ENCODE measurements around the gene KNG1. TPM values are rescaled to one million over a fixed set of nuclear protein-coding genes. Genes with fewer than 3 reads are reported as not detected.
"Not testable (repeated sequence)": the region's sequence is repeated elsewhere in the genome, so short reads cannot be mapped to it uniquely, and the experiment has no call there.

Gene KNG1
- not detected in 2 replicates for total RNA-seq (2014; rRNA removed; shearing (Covaris generic))

DNA sequence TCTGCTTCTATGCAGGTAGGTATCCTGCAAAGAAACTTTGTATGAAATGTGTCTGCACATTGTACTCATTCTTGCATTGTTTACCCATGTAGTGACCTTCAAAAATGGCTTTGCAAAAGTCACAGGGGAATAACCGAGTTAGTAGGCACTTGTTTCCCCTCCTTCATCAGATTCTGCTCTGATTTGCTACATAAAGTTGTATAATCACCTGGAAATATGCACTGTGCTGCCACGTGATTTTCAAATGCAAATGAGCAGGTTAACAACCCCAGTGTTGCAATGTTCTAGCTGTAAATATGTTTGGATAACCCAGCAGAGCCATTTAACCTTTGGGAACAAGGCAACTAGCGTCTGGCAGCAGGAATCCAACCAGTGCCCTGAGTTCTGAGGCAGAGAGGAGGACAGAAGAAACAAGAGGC, at the start of gene KNG1:
Gene KNG1 (plus strand): TSS at position 321 of the 419 bp plus-strand sequence. CDS start 184 bp downstream, outside the sequence.
- in situ Hi-C loops (cut with HindIII; ENCODE audit: low sequenced_read_pairs), result no loop called here

DNA sequence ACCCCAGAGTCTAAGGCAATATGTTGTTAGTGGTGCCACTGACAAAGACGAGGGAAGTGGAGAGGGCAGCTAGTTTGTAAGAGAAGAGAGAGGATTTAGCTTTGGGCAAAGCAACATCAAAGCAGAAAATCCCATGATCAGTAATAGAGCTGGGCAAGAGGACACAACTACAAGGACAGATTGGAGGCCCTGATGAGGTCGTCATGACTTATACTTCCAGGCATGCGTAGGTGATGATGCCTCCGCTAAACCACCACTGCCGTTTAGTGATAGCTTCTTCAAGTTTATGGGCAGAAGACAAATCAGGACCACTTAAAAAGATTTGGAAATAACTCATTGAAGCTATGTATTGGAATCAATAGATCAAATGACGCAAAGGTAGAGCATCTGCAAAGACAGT, 48.7 kb upstream of the KNG1 start:
- in situ Hi-C loops (cut with HindIII; ENCODE audit: low sequenced_read_pairs), result no loop called here
- no peak for DNase-seq (ENCODE audit: low spot score)

More for the DNA sequence above, at the start of gene KNG1:
- DNase-seq (ENCODE audit: low spot score), result no peak

- in situ Hi-C loops (cut with HindIII; ENCODE audit: low sequenced_read_pairs), result no loop called here
- no peak for DNase-seq (ENCODE audit: low spot score)
Measured at GRCh38 chr3:186669378-186670084, 47.6 kb upstream of the KNG1 start.

DNA sequence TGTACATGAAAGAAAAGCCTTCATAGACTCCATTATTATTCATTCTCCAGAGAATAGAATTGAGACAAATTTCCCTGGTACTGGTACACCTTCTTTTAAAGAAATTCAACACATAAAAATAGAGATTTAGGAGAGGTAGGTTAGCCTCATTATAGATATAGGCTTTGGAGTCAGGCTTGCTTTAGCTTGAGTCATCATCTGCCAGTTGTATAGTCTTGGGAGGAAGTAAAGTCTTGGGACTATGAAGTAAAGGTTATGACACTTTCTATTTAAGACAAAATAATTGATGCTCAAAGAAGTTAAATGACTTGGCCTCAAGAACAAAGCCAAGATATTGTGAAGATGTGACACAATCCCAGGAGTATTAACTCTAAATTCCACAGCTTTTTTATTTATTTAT, 47.0 kb upstream of the KNG1 start:
- no peak for DNase-seq (ENCODE audit: low spot score)
- in situ Hi-C loops (cut with HindIII; ENCODE audit: low sequenced_read_pairs), result no loop called here

GRCh38 chr3:186671051-186671450, 46.1 kb upstream of the KNG1 start:
- in situ Hi-C loops (cut with HindIII; ENCODE audit: low sequenced_read_pairs), result no loop called here
- no peak for DNase-seq (ENCODE audit: low spot score)

- in situ Hi-C loops (cut with HindIII; ENCODE audit: low sequenced_read_pairs), result no loop called here
- DNase-seq (ENCODE audit: low spot score), result no peak
Measured at GRCh38 chr3:186678604-186679003, 38.6 kb upstream of the KNG1 start.

DNA sequence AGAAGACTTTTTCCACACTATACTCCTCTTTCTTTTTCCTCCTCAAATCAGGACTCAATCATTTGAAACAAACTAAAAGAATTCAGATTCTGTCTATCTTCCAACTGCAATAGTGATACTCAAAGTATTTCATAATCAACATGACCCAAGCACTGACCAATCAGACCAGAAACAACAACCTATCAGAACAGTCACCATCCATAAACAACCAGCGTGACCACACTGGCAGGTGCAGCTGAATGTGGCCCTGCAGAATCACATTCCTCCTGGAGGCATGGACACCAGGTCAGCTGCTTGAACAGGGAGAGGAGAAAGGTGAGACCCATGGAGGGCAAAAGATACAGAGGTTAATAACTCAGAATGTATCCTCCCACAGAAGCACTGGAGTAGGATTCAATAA, 38.0 kb upstream of the KNG1 start:
- DNase-seq (ENCODE audit: low spot score), result no peak

DNA sequence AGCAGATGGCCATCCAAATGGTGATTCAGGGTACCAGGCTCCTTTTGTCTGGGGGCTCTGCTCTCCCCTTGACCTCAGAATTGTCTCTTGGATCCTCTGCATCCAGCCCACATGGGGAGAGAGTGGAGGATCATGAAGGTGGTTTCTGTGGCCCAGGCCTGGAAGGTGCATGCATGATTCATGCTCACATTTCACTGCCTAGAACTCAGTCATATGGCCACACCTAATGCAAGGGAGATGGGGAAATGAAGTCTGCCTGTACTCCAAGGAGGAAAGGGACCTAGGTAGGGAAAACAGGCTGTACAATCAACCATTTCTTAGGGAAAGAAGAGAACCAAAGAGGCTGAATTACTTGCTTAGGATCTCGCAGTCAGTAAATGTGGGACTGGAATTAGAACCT, 36.3 kb upstream of the KNG1 start:
- in situ Hi-C loops (cut with HindIII; ENCODE audit: low sequenced_read_pairs), result no loop called here
- DNase-seq (ENCODE audit: low spot score), result no peak

More for the DNA sequence above, 38.0 kb upstream of the KNG1 start:
- in situ Hi-C loops (cut with HindIII; ENCODE audit: low sequenced_read_pairs), result no loop called here

DNA sequence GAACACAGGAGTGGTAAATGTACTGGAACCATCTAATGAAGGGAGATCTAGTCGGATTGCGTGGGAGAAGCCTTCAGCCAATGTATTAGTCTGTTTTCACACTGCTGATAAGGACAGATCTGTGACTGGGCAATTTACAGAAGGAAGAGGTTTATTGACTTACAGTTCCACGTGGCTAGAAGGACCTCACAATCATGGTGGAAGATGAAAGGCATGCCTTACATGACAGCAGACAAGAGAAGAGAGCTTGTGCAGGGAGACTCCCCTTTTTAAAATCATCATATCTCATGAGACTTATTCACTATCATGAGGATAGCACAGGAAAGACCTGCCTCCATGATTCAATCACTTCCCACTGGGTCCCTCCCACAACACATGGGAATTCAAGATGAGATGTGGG, 34.3 kb upstream of the KNG1 start:
- in situ Hi-C loops (cut with HindIII; ENCODE audit: low sequenced_read_pairs), result no loop called here
- no peak for DNase-seq (ENCODE audit: low spot score)

- no peak for DNase-seq (ENCODE audit: low spot score)
- in situ Hi-C loops (cut with HindIII; ENCODE audit: low sequenced_read_pairs), result no loop called here
Measured at GRCh38 chr3:186683979-186684378, 33.2 kb upstream of the KNG1 start.

- DNase-seq (ENCODE audit: low spot score); in situ Hi-C loops (cut with HindIII; ENCODE audit: low sequenced_read_pairs): not testable (repeated sequence)
Measured at GRCh38 chr3:186686475-186686874, 30.7 kb upstream of the KNG1 start.

- in situ Hi-C loops (cut with HindIII; ENCODE audit: low sequenced_read_pairs), result no loop called here
- DNase-seq (ENCODE audit: low spot score), result no peak
Measured at GRCh38 chr3:186687120-186687651, 30.0 kb upstream of the KNG1 start.

DNA sequence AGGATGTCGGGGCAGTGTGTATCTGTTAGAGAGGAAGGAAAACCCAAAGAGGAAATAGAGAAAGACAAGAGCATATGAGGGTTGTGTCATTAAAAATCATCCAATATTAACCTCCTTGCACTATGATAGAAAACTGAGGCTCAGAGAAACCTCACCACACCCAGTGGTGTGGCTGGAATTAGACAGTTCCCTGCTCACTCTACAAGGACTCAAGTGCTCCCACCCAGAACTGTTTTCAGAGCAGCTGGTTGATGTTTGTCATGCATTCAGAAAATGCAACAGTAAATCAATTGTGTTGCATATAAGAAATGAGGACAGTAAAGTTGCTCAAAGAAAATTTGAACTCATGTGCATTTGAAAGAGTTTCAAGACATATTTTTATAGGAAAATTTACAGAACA, 26.9 kb upstream of the KNG1 start:
- DNase-seq (ENCODE audit: low spot score); in situ Hi-C loops (cut with HindIII; ENCODE audit: low sequenced_read_pairs): not testable (repeated sequence)

DNA sequence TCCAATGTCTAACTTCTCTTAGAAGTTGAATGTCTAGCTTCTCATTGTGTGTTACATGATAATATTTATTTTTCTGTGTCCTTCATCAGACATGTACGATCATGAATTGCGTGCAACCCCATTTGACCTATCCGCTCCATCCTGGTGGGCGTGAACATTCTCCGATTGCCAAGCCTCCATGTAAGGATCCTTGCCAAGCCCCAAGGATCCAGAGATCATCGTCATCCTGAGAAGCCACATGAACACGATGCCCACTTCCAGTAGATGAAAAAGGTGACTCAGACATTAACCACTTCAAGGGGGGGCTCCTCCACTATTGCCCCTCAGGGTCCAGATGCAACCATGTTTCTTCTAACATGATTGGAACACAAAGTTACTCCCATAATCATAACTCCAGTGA, 25.5 kb upstream of the KNG1 start:
- in situ Hi-C loops (cut with HindIII; ENCODE audit: low sequenced_read_pairs), result no loop called here
- no peak for DNase-seq (ENCODE audit: low spot score)

GRCh38 chr3:186693843-186694242, 23.3 kb upstream of the KNG1 start:
- in situ Hi-C loops (cut with HindIII; ENCODE audit: low sequenced_read_pairs), result no loop called here
- no peak for DNase-seq (ENCODE audit: low spot score)

- in situ Hi-C loops (cut with HindIII; ENCODE audit: low sequenced_read_pairs), result no loop called here
- DNase-seq (ENCODE audit: low spot score), result no peak
Measured at GRCh38 chr3:186694288-186695032, 22.7 kb upstream of the KNG1 start.

DNA sequence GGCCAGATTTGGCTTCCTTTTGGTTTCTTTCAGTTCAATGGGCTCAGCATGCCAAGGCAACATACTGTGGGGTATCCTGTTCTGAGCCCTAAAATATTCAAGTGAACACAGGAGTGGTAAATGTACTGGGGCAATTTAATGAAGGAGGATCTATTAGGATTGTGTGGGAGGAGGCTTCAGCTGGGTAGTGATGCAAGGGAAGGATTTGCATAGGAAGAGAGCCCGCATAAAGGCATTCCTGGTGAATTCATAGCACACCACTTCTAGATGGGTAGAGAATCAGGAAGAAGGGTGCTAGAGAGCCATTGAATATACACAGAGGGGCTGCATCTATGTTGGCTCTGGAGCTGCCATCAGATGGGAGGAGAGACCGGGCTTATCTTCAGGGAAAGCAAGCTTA, 20.6 kb upstream of the KNG1 start:
- in situ Hi-C loops (cut with HindIII; ENCODE audit: low sequenced_read_pairs), result no loop called here
- DNase-seq (ENCODE audit: low spot score), result no peak

GRCh38 chr3:186697510-186697909, 19.6 kb upstream of the KNG1 start:
- in situ Hi-C loops (cut with HindIII; ENCODE audit: low sequenced_read_pairs), result no loop called here
- DNase-seq (ENCODE audit: low spot score), result no peak

DNA sequence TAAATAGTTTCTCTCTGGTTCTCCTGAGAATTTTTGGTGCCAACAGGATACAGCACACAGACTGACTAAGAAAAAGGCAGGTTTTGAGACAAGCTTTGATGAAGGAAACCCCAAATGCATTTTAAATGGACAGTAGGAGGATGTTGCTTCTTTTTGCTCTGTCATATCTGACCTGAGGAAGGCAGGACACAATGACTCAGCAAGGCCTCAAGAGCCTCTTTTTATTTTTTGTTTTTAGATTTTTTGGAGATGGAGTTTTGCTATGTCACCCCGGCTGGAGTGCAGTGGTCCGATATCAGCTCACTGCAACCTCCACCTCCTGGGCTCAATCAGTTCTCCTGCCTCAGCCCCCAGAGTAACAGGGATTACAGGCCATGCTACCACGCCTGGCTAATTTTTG, 16.9 kb upstream of the KNG1 start:
- no peak for DNase-seq (ENCODE audit: low spot score)
- in situ Hi-C loops (cut with HindIII; ENCODE audit: low sequenced_read_pairs), result no loop called here

DNA sequence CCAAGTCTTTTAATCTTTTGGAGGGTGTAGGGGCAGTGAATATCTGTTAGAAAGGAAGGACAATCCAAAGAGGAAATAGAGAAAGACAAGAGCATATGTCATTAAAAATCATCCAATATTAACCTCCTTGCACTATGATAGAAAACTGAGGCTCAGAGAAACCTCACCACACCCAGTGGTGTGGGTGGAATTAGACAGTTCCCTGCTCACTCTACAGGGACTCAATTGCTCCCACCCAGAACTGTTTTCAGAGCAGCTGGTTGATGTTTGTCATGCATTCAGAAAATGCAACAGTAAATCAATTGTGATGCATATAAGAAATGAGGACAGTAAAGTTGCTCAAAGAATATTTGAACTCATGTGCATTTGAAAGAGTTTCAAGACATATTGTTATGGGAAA, 14.7 kb upstream of the KNG1 start:
- in situ Hi-C loops (cut with HindIII; ENCODE audit: low sequenced_read_pairs); DNase-seq (ENCODE audit: low spot score): not testable (repeated sequence)
